GM04504 (cell line): ENCODE results near the gene ABCC5.
"Not testable (repeated sequence)": the region's sequence is repeated elsewhere in the genome, so short reads cannot be mapped to it uniquely, and the experiment has no call there.

Source experiments
- DNase-seq: peaks from one replicate; pipeline ENCODE4 v3.0.0-alpha.2; 2012; ENCODE audit warnings: low read depth

ABCC5 gene

DNA sequence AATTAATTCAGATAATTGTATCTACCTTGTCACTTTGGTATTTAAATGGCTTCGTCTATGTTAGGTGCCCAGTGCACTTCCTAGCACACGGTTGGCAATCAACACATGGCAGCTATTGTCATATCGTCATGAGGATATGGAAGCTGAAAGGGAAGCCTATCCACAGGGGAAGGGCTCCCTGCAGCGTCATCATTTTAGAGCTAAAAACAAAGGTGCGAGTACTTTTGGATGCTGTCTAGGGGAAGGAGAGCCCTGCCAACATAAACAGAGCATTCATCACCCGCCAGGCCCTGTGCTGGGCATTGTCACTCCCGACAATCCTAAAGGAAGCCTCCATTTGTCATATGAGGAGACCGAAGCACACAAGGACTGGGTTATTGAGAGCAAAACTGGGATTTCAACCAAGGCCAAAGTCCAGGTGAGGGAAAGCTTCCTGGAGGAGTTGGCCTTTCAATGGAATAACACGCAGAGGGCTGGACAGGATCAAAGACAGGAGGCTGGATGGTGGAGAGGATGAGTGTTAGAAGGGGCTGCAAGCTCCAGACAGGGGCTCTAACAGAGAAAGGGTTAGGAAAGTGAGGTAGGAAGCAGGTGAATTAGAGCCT lies 125.0 kb downstream of the ABCC5 start:
- no peak for DNase-seq

DNA sequence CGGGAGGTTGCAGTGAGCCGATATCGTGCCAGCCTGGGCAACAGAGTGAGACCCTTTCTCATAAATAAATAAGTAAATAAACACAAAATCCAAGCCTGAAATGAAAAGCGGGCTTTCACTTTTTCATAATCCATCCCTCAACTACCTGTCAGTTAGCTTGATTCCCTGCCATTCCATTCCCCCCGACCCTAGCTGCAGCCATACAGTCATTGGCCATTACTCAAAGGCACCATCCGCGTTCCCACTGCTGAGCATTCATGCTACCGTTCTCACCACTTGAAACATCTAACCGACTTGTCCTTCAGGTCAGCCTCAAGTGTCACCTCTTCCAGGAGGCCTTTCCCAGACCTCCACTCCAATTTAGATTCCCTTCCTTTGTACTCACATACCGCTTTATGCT lies 131.9 kb downstream of the ABCC5 start:
- DNase-seq: no peak

DNA sequence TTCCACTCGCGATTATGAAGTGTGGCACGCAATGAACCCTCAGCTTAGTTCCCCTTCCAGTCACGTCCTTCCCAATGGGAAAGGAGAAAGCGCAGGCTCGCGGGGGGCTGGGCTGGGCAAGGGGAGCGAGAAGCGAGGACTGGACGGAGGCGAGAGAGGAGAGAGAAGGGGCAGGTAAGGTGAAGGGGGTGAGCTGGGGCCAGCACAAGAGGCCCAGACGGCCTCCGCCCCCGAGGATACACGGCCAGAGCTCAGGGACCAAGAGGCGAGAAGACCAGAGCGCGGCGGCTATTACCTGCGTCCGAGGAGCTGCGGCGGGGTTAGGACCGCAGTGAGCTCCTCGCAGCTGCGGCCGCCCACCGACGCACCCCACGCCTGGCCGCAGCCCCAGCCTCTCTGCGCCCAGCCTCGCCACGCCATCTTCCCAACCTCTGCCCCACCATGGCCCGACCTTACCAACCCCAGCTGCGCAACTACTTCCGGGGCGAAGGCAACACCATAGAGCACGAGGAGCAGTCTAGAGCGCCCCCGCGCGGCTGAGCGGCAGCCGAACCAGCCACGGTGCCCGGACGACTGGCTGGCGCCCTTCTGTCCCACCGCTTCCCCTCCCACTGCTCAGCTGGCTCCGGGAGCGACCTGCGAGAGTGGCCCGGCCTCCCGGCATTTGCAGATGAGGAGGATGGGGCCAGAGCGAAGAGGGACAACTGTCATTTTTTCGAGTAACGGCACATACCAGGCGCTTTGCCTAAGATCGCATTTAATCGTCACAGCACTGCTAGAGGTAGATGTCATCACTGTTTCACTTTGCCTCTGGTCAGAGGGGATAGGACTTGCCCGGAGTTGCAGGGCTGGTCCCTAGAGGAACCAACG lies 133.0 kb downstream of the ABCC5 start, which contains the start of gene PARL:
Gene PARL (minus strand): TSS at position 454 of the 870 bp plus-strand sequence. CDS start 34 bp downstream, at position 420.
- DNase-seq: peak; percentile 75

DNA sequence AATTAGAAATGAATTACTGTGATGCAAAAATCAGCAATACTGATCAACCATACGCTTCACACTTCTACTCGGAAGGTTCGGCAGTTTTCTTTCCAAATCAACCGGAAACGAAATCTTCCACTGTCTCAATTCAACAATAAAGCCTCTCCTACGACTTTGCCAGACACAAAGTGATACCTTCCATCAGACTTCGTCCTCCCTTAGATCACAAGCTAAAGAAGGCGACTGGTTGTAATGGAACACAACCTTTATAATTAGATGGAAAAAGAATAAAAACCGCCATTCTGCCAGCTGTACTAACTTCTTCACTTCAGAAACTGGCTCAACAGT lies 133.6 kb downstream of the ABCC5 start:
- DNase-seq: no peak

DNA sequence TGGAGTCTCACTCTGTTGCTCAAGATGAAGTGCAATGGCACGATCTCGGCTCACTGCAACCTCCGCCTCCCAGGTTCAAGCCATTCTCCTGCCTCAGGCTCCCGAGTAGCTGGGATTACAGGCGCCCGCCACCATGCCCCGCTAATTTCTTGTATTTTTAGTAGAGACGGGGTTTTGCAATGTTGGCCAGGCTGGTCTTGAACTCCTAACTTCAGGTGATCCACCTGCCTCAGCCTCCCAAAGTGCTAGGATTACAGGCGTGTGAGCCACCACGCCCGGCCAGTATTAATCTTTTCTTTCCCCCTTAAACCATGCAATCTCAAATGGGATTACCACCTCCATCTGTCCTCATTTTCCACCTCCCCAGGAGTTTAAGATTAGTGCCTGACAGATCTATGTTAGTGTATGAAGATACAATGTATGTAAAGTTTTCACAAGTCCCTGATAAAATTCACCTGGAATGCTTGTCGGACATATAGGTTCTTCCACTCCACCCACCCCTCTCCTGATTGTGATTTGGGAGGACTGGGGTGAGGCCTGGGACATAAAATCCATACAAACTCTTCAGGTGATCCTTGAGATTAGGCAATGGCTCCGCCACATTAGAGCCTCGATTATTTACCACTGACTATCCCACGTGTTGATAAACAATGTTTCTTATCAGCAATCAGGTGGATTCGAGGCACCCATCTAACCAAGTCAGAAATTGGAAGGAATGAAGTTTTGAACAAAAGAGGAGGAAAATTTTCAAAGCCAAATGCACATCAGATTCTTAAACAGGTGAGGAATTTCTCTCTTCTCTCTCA lies 134.2 kb downstream of the ABCC5 start:
- no peak for DNase-seq

DNA sequence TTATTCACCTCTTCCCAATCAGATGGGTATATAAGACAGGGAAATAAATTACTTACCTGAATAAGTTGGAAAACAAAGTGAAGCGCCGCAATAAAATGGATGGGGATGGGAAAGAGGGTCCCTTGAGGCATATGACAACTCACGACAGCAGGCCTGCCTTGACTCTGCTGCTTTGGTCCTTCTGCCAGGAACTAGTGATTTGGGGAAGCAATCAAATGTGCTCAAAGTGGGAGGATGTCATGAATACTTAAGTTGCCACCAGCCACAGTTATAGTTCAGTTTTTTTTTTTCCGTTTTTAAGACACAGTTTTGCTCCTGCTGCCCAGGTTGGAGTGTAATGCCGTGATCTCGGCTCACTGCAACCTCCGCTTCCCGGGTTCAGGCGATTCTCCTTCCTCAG lies 137.6 kb downstream of the ABCC5 start:
- DNase-seq: no peak

DNA sequence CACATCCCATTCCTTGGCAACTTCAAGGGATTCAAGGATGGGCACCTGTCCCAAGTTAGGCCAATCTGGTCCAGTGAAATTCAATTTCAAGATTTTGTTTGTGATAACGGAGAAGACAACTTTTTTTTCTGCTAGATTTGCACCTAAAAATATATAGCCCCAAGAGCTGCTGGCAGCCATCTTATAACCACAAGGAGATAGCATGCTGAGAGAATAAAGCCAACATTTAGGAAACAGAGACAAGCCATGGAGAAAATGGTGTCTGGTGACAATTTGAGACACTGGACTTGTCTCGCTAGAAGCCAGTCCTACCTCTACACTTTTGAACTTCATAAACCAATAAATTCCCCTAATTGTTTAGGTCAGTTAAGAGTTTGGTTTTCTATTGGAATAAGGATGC lies 138.4 kb downstream of the ABCC5 start:
- no peak for DNase-seq

DNA sequence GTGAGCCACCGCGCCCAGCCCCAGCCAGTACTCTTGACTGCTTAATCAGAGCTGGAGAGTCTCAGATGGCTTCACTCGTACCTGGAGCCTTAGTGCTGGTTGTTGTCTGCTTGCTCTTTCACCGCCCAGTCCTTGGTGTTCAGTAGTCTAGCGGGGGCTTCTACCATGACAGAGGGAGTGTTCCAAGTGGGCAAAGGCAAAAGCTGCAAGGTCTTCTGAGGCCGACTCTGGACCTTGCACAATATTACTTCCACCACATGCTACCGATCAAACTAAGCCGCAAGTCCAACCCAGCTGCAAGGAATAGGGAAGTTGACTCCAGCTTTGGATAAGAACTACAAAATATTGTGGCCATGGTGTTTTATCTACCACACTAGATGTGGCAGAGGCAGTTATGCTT lies 139.6 kb downstream of the ABCC5 start:
- no peak for DNase-seq

DNA sequence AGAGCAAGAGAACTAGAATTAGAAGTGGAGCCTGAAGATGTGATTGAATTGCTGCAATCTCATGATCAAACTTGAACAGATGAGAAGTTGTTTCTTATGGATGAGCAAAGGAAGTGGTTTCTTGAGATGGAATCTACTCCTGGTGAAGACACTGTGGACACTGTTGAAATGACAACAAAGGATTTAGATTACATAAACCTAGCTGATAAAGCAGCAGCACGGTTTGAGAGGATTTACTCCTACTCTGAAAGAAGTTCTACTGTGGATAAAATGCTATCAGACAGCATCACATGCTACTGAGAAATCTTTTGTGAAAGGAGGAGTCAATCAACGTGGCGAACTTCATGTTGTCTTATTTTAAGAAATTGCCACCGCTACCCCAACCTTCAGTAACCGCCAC lies 140.5 kb downstream of the ABCC5 start:
- DNase-seq: not testable (repeated sequence)

DNA sequence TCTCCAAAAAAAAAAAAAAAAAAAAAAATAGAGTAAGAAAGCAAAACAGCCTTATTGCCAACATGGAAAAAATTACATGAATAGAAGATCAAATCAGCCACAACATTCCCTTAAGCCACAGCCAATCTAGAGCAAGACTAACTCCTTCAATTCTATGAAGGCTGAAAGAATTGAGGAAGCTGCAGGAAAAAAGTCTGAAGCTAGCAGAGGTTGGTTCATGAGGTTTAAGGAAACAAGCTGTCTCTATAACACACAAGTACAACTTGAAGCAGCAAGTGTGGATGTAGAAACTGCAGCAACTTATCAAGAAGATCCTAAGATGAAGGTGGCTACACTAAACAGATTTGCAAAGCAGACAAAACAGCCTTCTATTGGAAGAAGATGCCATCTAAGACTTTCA lies 142.3 kb downstream of the ABCC5 start:
- no peak for DNase-seq

DNA sequence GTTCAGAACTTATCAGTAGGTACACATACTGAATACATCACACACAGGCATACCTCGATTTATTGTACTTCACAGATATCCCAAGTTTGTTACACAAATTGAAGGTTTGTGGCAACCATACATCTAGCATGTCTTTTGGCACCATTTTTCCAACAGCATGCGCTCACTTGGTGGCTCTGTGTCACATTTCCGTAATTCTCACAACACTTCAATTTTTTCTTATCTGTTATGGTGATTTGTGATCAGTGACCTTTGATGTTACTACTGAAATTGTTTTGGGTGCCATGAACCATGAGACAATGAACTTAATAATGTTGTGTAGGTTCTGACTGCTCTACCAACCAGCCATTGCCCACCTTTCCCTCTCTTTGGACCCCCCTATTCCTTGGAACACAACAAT lies 143.8 kb downstream of the ABCC5 start:
- no peak for DNase-seq

DNA sequence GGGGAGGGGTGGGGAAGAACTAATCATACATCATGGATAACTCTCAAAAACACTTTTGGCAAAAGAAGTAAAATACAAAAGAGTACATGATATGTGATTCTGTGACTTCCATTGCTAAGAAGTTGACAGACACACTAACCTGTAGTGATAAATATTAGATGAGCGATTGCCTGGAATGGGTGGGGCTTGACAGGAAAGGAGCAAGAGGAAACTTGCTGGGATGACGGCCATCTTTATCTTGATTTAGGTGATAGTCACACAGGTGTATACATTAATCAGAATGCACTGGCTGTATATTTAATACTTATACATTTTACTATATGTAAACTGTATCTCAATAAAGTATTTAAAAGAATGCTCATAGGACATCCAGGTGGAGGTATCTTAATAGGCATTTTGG lies 146.1 kb downstream of the ABCC5 start:
- no peak for DNase-seq

DNA sequence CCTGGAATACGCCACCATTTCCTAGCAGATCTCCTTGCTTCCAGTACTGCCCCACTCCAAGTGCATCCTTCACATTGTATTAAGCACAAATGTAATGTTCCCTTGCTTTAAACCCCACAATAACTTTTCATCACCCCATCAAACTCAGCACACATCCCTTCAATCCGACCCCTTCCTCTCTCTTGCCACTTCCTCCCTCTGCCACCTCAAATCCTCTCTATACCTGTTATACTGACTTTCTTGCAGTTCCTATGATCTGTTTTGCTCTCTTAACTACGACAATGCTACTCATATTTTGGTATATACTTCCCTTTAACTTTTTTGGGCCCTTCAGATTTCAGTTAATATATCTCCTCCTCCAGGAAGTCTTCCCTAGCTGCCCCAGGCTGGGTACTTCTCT lies 147.1 kb downstream of the ABCC5 start:
- no peak for DNase-seq
